Stimulated activated CD8-positive, alpha-beta memory T cell treated with anti-CD3 and anti-CD28 coated beads, Interleukin-4, amount 100 ng/mL, for 1 hour (primary cell): ENCODE measurements around the gene CEP85L.
"Not testable (repeated sequence)": the region's sequence is repeated elsewhere in the genome, so short reads cannot be mapped to it uniquely, and the experiment has no call there.

Experiments
- DNase-seq, 2 donors: peaks; one replicate each; pipeline ENCODE4 v3.0.0-alpha.2; 2020; ENCODE audit warnings: low read depth in 2 of 2, low spot score in 1 of 2

CEP85L gene

DNA sequence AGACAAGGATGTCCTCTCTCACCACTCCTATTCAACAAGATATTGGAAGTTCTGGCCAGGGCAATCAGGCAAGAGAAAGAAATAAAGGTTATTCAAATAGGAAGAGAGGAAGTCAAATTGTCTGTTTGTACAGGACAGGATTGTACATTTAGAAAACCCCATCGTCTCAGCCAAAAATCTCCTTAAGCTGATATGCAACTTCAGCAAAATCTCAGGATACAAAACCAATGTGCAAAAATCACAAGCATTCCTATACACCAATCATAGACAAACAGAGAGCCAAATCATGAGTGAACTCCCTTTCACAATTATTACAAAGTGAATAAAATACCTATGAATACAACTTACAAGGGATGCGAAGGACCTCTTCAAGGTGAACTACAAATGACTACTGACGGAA is 217.2 kb downstream of the CEP85L start:
- DNase-seq = not testable (repeated sequence)

- not testable (repeated sequence) for DNase-seq
Observed at GRCh38 chr6:118421312-118421711, 230.1 kb downstream of the CEP85L start.

GRCh38 chr6:118419448-118420394 is 231.7 kb downstream of the CEP85L start:
- DNase-seq = no peak
